Gastrocnemius medialis (tissue), 4 donors: ENCODE results near the gene ANGEL2. TPM values are rescaled to one million over a fixed set of nuclear protein-coding genes. Genes with fewer than 3 reads are reported as not detected.

Source experiments
- ATAC-seq, 2 donors: fragments of 150-250 bp; one replicate each; pipeline ENCODE4 v1.9.1; 2016
- DNase-seq, 2 donors: peaks; one replicate each; pipeline ENCODE4 v3.0.0-alpha.2; 2019
- H3K27ac ChIP-seq, 4 donors: fragments of 200-600 bp; sonication (generic); 1 replicate in 1 of 4; 2 replicates in 3 of 4; pipeline ENCODE4 v1.5.1; 2016 to 2018; ENCODE audit warnings: mild to moderate bottlenecking in 2 of 4, moderate library complexity in 1 of 4
- H3K27me3 ChIP-seq, 3 donors: fragments of 200-600 bp; sonication (generic) in 2 of 3; 1 replicate in 1 of 3; 2 replicates in 2 of 3; pipeline versions ENCODE4 v1.5.1 to v1.6.0; 2016 to 2019; ENCODE audit warnings: mild to moderate bottlenecking in 1 of 3, moderate library complexity in 1 of 3
- H3K36me3 ChIP-seq, 2 donors: fragments of 200-600 bp; sonication (generic) in 1 of 2; one replicate each; pipeline ENCODE4 v1.5.1; 2017 to 2018
- H3K4me1 ChIP-seq, 2 donors: fragments of 200-600 bp; sonication (generic) in 1 of 2; one replicate each; pipeline ENCODE4 v1.5.1; 2016 to 2017; ENCODE audit warnings: mild to moderate bottlenecking in 2 of 2
- H3K4me3 ChIP-seq, 4 donors: fragments of 200-600 bp; sonication (generic) in 3 of 4; 1 replicate in 1 of 4; 2 replicates in 3 of 4; pipeline ENCODE4 v1.5.1; 2016 to 2019; ENCODE audit warnings: mild to moderate bottlenecking in 2 of 4
- H3K9me3 ChIP-seq, 3 donors: fragments of 200-600 bp; sonication (generic) in 2 of 3; 1 replicate in 1 of 3; 2 replicates in 2 of 3; pipeline ENCODE4 v1.5.1; 2016 to 2019
- POLR2A ChIP-seq, 2 donors: fragments of 450-650 bp; IDR thresholded peaks; one replicate each; pipeline ENCODE4 v1.6.1; 2017; ENCODE audit warnings: antibody characterized with exemption in 2 of 2, mild to moderate bottlenecking in 2 of 2, moderate library complexity in 2 of 2
- in situ Hi-C, 4 donors: fragments of 200-750 bp; cut with MboI; loops; one replicate each; pipeline versions ENCODE4 v1.15.0 to v1.8.0; 2017; ENCODE audit warnings: low sequenced_read_pairs in 4 of 4
- intact Hi-C: fragments of 100-400 bp; cut with DNase I; formaldehyde crosslinking; loops from one replicate; pipeline ENCODE4 v1.15.1; 2023; ENCODE audit warnings: low total_unique reads
- total RNA-seq, 4 donors: library from RNA; depleted of rRNA; stranded (reverse); fragments of >200 nt; gene quantifications; one replicate each; pipeline versions ENCODE4 v1.1.0 to v1.2.3, GENCODE V29; 2016
- TF ChIP-seq, protein P1 (sequence below), 5 experiments: fragments of 450-650 bp in 3 of 5; fragments of 200-600 bp in 2 of 5; sonication (generic) in 2 of 5; IDR thresholded peaks in 4 of 5; conservative IDR thresholded peaks in 1 of 5; 1 replicate in 4 of 5; 2 replicates in 1 of 5; pipeline ENCODE4 v1.5.1; 2016 to 2019; ENCODE audit warnings: antibody characterized with exemption in 5 of 5, mild to moderate bottlenecking in 3 of 5, moderate library complexity in 3 of 5

Gene ANGEL2
- total RNA-seq, 4 donors from 2014 or later, result 17.7 to 33.2 (median 25.1) TPM

GRCh38 chr1:212987702-212988322, 27.9 kb downstream of the ANGEL2 start:
- ATAC-seq, result no peak
- no peak for DNase-seq
- peaks cover 3 to 16% of the 10 kb centered on the region in 2 donors for H3K4me1 ChIP-seq
- H3K36me3 ChIP-seq, result peaks cover 0 to 8% of the 10 kb centered on the region in 2 donors
- H3K4me3 ChIP-seq, result no peak overlapping the region
- intact Hi-C loops, result no loop called here
- H3K27ac ChIP-seq, result no peak overlapping the region
- H3K27me3 ChIP-seq, result no peaks in the 10 kb centered on the region
- in situ Hi-C loops, result loop anchor here in 3 of 4 donors (25.0 kb wide), 2 partner anchors 176 to 326 kb away; no protein-coding TSS in a partner anchor
- no peaks in the 10 kb centered on the region for H3K9me3 ChIP-seq
- no peak for TF ChIP-seq POLR2A (IDR thresholded peaks at IDR 0.05)
- TF ChIP-seq, protein P1, sequence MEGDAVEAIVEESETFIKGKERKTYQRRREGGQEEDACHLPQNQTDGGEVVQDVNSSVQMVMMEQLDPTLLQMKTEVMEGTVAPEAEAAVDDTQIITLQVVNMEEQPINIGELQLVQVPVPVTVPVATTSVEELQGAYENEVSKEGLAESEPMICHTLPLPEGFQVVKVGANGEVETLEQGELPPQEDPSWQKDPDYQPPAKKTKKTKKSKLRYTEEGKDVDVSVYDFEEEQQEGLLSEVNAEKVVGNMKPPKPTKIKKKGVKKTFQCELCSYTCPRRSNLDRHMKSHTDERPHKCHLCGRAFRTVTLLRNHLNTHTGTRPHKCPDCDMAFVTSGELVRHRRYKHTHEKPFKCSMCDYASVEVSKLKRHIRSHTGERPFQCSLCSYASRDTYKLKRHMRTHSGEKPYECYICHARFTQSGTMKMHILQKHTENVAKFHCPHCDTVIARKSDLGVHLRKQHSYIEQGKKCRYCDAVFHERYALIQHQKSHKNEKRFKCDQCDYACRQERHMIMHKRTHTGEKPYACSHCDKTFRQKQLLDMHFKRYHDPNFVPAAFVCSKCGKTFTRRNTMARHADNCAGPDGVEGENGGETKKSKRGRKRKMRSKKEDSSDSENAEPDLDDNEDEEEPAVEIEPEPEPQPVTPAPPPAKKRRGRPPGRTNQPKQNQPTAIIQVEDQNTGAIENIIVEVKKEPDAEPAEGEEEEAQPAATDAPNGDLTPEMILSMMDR (IDR thresholded peaks at IDR 0.05 in 4 of 5, conservative IDR thresholded peaks at IDR 0.05 in 1 of 5), result no peak

DNA sequence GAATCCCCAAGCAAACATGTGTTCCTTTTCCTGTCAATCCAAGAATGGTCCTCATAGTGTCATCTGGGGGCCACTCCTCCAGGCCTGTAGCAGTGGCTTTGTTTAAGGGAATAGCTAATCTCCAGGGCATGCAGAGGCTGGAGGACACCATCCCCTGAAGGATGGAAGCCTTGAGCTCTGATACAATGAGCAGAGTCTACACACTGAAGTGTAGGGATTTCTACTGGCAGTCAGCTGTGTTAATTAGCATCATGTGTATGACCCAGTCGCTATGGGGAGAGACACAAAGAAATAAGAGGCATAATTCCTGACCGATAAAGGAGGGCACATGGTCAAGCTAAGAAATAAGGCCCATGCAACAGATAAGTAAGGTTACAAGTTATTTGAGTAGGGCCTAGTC, 29.1 kb downstream of the ANGEL2 start:
- no peak for TF ChIP-seq POLR2A (IDR thresholded peaks at IDR 0.05)
- TF ChIP-seq, protein P1 (IDR thresholded peaks at IDR 0.05 in 4 of 5, conservative IDR thresholded peaks at IDR 0.05 in 1 of 5), result no peak
- Histone ChIP-seq H3K9me3 (no peaks in the 10 kb centered on the region), H3K27ac (no peak overlapping the region), H3K27me3 (no peaks in the 10 kb centered on the region), H3K36me3 (peaks cover 0 to 7% of the 10 kb centered on the region in 2 donors), H3K4me3 (no peak overlapping the region), H3K4me1 (peaks cover 13 to 22% of the 10 kb centered on the region in 2 donors)
- no peak for DNase-seq
- in situ Hi-C loops (loop anchor here in 3 of 4 donors (25.0 kb wide), 2 partner anchors 174 to 324 kb away; no protein-coding TSS in a partner anchor), intact Hi-C loops (no loop called here)
- no peak for ATAC-seq

DNA sequence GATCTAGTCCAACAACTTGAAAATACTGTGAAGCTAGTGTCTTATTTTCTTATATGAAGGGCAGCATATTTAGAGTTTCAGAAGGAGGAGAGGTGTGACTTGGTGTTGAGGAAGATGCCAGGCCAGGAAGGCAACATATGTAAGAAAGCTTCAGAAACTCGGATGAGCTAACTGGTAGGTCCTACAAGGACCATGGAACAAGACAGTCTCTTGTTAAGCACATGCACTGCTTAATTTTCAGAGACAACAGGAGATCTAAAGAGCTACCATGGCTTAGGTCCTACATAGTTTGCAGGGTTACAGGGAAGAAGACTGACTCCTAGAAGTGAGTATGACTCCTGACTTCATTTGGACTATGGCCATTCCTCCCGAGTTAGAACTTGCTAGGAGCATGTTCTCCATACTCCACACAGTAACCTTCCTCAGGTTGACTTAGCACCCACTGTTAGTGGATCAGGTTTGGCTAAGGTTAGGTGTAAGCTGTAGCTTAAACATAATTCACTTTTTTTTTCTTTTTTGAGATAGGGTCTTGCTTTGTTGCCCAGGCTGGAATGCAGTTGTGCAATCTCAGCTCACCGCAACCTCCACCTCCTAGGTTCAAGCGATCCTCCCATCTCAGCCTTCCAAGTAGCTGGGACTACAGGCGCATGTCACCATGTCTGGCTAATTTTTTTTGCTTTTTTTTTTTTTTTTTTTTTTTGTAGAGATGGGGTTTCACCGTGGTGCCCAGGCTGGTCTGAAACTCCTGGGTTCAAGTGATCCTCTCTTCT, 31.0 kb downstream of the ANGEL2 start:
- ATAC-seq (no peak), DNase-seq (no peak)
- Histone ChIP-seq H3K27me3 (no peaks in the 10 kb centered on the region), H3K9me3 (no peaks in the 10 kb centered on the region), H3K36me3 (peaks cover 0 to 2% of the 10 kb centered on the region in 2 donors), H3K4me1 (peaks cover 32 to 40% of the 10 kb centered on the region in 2 donors), H3K4me3 (no peak overlapping the region), H3K27ac (no peak overlapping the region)
- in situ Hi-C loops, result loop anchor here in 3 of 4 donors (25.0 kb wide), 2 partner anchors 172 to 322 kb away; no protein-coding TSS in a partner anchor
- intact Hi-C loops, result loop anchor here (5.0 kb wide), 2 partner anchors 62 to 127 kb away; partner anchors contain the start of gene FLVCR1
- TF ChIP-seq POLR2A (IDR thresholded peaks at IDR 0.05), result no peak
- TF ChIP-seq, protein P1 (IDR thresholded peaks at IDR 0.05 in 4 of 5, conservative IDR thresholded peaks at IDR 0.05 in 1 of 5), result no peak

DNA sequence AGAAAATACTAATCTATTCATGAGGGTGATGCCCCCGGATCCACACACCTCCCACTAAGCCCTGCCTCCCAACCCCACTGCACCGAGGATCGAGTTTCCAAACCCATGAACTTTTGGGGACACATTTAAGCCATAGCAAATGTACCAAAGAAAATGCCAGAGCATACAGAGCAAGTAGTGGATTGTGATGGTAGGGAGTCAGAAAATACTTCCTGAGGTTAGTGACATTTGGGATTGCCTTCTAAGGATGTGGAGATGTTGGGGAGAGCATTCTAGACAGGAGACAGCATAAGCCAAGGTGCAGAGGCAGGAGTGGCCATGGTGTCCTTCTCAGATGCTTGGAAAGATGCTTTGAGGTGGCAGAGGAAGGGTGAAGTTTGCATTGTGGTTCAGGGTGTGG, 32.2 kb downstream of the ANGEL2 start:
- H3K36me3 ChIP-seq, result no peaks in the 10 kb centered on the region
- H3K4me1 ChIP-seq, result peaks cover 44 to 52% of the 10 kb centered on the region in 2 donors
- DNase-seq (no peak), ATAC-seq (no peak)
- no peak for TF ChIP-seq POLR2A (IDR thresholded peaks at IDR 0.05)
- TF ChIP-seq, protein P1 (IDR thresholded peaks at IDR 0.05 in 4 of 5, conservative IDR thresholded peaks at IDR 0.05 in 1 of 5), result no peak
- H3K4me3 ChIP-seq, result no peak overlapping the region
- intact Hi-C loops, result loop anchor here (5.0 kb wide), 2 partner anchors 61 to 126 kb away; partner anchors contain the start of gene FLVCR1
- no peaks in the 10 kb centered on the region for H3K9me3 ChIP-seq
- in situ Hi-C loops, result loop anchor here in 3 of 4 donors (25.0 kb wide), 2 partner anchors 171 to 321 kb away; no protein-coding TSS in a partner anchor
- H3K27ac ChIP-seq, result no peak overlapping the region
- H3K27me3 ChIP-seq, result no peaks in the 10 kb centered on the region
